GM21526 (cell line): ENCODE measurements around the gene CHCHD10.

Source experiments
- ATAC-seq: cut with Tn5 transposase; IDR thresholded peaks from one replicate; pipeline ENCODE4 v1.9.1; 2021; ENCODE audit warnings: moderate library complexity; ENCODE audit not compliant: unreplicated experiment, low FRiP score

The CHCHD10 gene

GRCh38 chr22:23767673-23768548 lies at the start of gene CHCHD10:
CHCHD10 (minus strand) TSS chr22:23767972; CDS start chr22:23767874, 98 bp downstream.
- ATAC-seq = peak; percentile 41

GRCh38 chr22:23817146-23817545 lies 49.4 kb upstream of the CHCHD10 start:
- ATAC-seq = no peak

GRCh38 chr22:23816156-23816976 lies 48.6 kb upstream of the CHCHD10 start:
- no peak for ATAC-seq

DNA sequence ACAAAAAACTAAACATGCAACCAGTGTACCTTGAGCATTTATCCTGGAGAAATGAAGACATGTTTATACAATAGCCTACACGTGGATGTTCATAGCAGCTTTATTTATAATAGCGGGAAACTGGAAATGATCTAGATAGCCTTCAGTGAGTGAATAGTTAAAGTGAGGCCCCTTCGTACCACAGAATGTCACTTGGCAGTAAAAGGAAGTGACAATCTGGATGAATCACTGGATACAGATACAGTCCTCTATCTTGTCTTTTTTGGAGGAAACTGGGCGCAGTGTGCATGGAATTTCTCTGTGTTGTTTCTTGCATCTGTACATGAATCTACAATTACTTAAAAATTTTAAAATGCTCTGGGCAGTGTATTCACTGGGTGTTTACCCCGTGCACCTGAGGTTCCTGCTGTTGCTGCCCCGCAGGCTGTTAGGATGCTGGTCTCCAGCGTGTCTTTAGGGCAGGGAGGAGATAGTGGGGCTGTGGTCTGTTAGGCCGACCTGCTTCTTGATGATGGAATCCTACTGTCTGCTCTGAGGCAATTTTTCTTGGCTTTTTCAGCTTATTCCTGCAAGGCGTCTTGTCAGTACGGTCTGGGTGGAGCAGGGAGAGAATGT lies 47.9 kb upstream of the CHCHD10 start:
- no peak for ATAC-seq

DNA sequence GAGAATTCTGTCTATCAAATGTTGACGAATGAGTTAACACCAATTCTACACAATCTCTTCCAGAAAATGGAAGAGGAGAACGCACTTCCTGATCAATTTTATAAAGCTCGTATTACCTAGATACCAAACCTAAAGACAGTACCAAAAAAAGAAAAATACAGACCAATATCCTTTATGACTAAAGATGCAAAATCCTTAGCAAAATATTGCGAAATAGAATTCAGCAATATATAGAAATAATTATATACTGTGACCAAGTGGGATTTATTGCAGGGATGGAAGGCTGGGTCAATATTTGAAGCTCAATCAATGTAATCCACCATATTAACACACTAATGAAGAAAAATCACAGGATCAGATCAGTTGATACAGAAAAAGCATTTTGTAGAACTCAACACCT lies 44.6 kb upstream of the CHCHD10 start:
- no peak for ATAC-seq

GRCh38 chr22:23806837-23807236 lies 39.1 kb upstream of the CHCHD10 start:
- ATAC-seq = no peak

- no peak for ATAC-seq
Measured at GRCh38 chr22:23804781-23805291, 37.1 kb upstream of the CHCHD10 start.

- ATAC-seq = no peak
Measured at GRCh38 chr22:23803001-23803819, 35.4 kb upstream of the CHCHD10 start.

DNA sequence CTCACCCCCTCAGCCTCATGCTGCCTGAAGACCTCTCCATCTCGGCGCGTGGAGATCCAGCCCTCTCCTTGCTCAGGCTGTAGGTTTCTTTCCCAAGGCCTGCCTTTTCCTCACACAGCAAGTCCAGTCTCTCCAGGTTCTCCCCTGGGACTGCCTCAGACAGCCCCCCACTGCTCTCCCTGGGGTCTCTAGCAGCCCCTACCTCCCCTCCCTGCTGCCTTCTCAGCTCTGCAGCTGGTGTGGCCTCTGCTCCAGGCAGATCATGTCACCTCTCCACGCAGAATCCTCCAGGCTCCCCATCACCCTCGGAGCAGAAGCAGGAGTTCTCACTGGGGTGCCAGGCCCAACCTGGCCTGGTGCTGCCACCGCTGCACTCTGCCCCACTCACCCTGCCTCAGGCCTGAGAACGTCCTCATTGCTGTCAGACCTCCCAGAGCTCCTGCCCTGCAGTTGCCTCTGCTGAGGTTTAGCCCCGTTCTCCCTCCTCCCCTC lies 34.2 kb upstream of the CHCHD10 start:
- ATAC-seq = no peak

GRCh38 chr22:23801238-23801821 lies 33.6 kb upstream of the CHCHD10 start:
- ATAC-seq = no peak

DNA sequence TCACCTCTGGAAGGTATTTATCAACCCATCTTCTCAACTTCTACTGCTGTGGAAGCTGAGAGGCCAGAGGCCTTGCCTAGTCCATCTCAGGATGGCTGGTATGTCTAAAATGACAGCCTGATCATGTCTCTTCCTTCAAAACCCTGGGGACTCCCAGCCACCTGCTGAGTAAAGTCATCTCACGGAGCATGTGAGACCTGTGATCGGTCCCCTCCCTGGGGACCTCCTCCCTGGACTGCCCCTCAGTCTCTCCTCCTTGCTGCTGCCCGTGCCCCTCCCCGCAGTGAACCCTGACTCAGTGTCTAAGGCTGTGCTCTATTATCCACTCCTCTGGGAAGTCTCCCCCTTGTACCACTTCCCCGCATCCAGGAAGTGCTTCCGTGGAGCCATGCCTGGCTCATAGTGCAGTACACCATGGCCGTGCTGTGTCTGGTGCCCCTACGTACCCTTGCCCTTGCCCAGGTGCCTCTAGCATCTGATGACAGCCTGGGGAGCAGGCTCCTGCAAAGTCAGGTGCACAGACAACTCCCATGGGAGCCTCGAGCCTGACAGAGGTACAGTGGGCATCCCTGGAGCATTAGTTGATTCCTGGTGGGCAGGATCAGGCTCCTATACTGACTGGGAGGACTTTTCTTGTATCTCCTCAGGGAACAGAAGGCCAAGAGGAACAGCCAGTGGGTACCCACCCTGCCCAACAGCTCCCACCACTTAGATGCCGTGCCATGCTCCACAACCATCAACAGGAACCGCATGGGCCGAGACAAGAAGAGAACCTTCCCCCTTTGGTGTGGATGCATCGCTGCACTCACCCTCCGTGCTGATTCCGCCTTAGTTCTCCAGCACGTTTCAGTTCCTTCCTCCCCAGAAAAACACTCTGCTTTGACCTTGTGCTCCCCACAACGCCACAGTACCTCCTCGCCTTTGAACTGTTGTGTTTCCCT lies 32.8 kb upstream of the CHCHD10 start:
- peak; percentile 33 for ATAC-seq

- ATAC-seq = no peak
Measured at GRCh38 chr22:23796461-23796860, 28.7 kb upstream of the CHCHD10 start.

- no peak for ATAC-seq
Measured at GRCh38 chr22:23793326-23793725, 25.6 kb upstream of the CHCHD10 start.

DNA sequence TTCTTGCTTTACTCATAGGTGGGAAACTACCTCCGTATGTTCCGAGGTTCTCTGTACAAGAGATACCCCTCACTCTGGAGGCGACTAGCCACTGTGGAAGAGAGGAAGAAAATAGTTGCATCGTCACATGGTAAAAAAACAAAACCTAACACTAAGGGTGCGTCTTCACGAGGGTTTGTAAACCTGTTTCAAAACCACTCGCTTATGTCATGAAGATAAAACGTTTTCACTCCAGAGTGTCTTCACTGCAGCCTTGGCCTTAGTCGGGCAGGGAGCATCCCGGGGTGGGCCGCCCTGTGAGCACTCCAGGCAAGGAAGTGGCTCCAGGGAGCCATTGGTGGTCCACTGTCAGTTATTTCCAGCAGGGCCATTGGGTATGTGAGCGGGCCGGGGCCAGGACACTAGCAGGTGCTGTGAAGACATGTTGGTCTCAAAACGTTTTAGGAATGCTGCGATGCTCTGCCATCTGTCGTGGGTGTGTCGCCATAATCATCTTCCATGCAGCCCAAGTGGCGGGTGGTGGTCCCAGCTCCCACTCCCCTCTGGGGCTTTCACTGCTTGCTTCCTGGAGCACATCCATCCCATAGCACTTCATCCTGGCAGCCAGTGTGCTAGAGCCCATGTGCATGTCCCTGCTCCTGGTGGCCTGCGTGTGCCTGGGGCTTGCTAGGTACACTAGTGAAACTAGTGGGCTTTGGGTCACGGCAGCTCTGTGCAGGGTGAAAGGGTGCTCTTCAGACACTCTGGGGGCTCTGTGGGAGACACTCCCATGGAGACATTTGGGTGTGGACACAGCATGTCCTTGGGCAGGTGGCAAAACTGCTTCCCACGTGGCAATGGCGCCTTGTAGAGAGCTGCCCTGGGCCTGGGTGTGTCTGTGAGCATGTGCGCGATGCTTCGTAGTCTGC lies 24.2 kb upstream of the CHCHD10 start:
- ATAC-seq = no peak

DNA sequence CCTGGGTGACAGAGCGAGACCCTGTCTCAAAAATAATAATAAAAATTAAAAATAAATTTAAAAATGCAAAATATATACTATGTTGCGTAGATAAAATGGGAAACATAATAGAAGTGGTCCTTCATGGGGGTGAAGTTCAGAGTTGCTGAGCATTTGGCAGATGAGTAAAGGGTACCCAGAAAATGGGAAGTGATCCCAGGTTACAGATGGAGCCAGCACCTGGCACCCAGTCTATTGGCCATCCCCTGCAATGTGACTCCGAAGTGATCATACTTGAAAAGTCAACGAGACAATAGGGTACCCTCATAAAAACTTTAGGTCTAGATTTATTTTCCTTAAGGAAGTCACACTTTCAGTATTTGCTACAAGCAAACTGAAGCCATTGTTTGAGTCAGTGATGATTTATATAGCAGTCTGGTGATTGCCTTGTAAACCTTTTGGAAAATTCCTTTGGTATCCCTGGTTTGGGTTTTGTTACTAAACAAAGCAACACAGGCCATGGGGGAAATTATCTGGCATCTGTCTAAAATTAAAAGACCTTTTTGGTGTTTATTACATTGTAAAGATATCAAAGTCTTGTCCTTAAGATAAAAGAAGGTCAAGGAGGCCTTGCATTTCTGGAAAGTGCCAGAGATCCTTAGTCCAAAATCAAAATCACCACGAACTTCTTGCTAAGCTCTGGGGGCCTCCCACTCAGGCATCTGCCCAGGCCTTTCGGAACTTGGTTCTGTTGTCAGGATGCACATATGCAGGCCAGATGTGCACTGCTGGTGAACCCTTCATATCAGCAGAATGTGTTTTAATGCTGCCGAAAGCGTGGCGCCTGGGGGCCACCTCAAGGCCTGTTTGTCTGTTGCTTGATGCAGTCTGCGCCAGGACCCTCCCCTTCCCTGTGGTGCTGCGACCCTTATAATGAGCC lies 23.3 kb upstream of the CHCHD10 start:
- no peak for ATAC-seq

DNA sequence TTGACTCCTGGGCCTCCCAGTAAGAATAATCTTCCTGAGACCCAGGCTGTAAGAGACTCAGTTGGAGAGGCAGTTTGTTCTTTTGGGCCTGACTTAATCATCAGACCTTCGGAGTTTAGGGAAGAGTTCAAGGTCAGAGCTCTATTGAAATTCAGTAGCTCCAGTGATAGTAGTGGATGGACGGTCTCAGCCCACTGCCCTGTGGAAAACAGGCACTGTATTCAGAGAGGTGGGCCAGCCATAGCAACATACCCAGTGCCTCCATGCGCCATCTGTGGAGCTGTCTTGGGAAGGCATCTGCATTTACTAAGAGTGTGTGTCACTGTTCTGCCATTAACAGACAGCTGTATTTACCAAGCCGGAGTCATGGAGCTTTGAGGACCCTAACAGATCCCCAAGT lies 21.9 kb upstream of the CHCHD10 start:
- no peak for ATAC-seq
